Tibial nerve (tissue), 3 donors: Measurements from ENCODE around the gene GRIP2.

Source experiments
- CTCF ChIP-seq, 5 experiments: fragments of 200-600 bp in 3 of 5; fragments of 450-650 bp in 2 of 5; sonication (generic) in 3 of 5; IDR thresholded peaks; one replicate each; pipeline ENCODE4 v1.5.1; 2016 to 2019; ENCODE audit warnings: antibody characterized with exemption in 5 of 5, mild to moderate bottlenecking in 3 of 5, moderate library complexity in 2 of 5
- POLR2A ChIP-seq, 2 donors: fragments of 450-650 bp; IDR thresholded peaks; one replicate each; pipeline ENCODE4 v1.6.1; 2017; ENCODE audit warnings: antibody characterized with exemption in 2 of 2, mild to moderate bottlenecking in 2 of 2, moderate library complexity in 2 of 2

GRCh38 chr3:14456794-14457193, 83.3 kb downstream of the GRIP2 start:
- TF ChIP-seq CTCF (IDR thresholded peaks at IDR 0.05) = no peak
- no peak for TF ChIP-seq POLR2A (IDR thresholded peaks at IDR 0.05)
